A673 (cell line): Measurements from ENCODE around the gene CTTN.

Experiments
- EZH2 ChIP-seq: fragments of 200-600 bp; sonication (generic); IDR thresholded peaks from 2 replicates; pipeline ENCODE4 v1.6.1; 2017; ENCODE audit warnings: borderline replicate concordance, low read depth, mild to moderate bottlenecking, mixed read lengths, antibody characterized with exemption, low read length; ENCODE audit not compliant: poor library complexity, severe bottlenecking
- TF ChIP-seq, protein P1 (sequence below): fragments of 300-800, 200-600 bp; sonication (generic); conservative IDR thresholded peaks from 2 replicates; pipeline ENCODE4 v1.5.1; 2017; ENCODE audit warnings: low read depth, mild to moderate bottlenecking, antibody characterized with exemption, low read length, moderate library complexity, mixed read lengths

DNA sequence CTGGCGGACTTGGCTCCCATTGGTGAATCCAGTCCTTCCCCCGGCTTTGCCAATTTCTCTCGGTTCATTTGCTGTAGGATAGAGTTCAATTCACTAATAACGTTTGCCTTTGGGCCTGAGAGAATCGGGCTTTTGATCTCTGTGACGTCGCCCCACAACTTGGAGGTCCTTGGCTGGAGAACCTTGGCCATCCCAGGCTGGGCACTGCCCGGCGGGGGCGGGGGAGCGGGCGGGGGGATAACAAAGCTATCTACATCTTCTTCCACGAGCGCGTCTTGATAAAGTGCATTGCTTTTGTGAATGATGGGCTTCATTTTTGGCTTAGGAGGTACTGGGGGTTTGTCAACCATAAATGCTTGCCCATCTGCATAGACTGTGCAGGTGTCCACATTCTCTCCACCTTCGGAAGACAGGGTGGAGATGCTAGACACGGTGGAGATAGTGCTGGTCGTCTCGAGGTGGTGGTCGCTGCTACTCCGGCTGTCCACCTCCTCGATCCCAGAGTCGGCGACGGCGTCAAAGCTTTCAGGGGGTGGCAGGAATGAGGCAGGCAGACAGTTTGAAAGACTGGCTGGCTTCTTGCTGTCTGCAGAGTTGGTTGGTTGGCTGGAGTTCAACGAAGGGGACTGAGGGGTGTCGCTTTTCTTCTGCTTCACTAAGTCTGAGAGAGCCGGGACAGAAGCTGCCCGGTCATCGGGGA, 87.1 kb downstream of the CTTN start:
- TF ChIP-seq, protein P1, sequence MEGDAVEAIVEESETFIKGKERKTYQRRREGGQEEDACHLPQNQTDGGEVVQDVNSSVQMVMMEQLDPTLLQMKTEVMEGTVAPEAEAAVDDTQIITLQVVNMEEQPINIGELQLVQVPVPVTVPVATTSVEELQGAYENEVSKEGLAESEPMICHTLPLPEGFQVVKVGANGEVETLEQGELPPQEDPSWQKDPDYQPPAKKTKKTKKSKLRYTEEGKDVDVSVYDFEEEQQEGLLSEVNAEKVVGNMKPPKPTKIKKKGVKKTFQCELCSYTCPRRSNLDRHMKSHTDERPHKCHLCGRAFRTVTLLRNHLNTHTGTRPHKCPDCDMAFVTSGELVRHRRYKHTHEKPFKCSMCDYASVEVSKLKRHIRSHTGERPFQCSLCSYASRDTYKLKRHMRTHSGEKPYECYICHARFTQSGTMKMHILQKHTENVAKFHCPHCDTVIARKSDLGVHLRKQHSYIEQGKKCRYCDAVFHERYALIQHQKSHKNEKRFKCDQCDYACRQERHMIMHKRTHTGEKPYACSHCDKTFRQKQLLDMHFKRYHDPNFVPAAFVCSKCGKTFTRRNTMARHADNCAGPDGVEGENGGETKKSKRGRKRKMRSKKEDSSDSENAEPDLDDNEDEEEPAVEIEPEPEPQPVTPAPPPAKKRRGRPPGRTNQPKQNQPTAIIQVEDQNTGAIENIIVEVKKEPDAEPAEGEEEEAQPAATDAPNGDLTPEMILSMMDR = no peak
- TF ChIP-seq EZH2 = no peak
